ENCODE results near the gene TMEM8B.
A peak's percentile ranks its signal among the peaks of the same experiment; 100 is the strongest.

Gene TMEM8B

GRCh38 chr9:35834260-35835215 lies 5.5 kb downstream of the TMEM8B start:
- H3K4me3 ChIP-seq (ENCODE audit: low read depth, low read length) = no peak overlapping the region
- DNase-seq (ENCODE audit: low read depth) = no peak

GRCh38 chr9:35835216-35835632 lies 6.2 kb downstream of the TMEM8B start:
- DNase-seq (ENCODE audit: low read depth) = no peak
- H3K4me3 ChIP-seq (ENCODE audit: low read depth, low read length) = no peak overlapping the region

GRCh38 chr9:35835766-35836165 lies 6.7 kb downstream of the TMEM8B start:
- H3K4me3 ChIP-seq (ENCODE audit: low read depth, low read length) = no peak overlapping the region
- DNase-seq (ENCODE audit: low read depth) = no peak

- no peak for DNase-seq (ENCODE audit: low read depth)
Observed at GRCh38 chr9:35836595-35836994, 7.6 kb downstream of the TMEM8B start.

GRCh38 chr9:35839926-35840325 lies 10.9 kb downstream of the TMEM8B start:
- H3K4me3 ChIP-seq (ENCODE audit: low read depth, low read length) = no peak overlapping the region
- DNase-seq (ENCODE audit: low read depth) = no peak

More at GRCh38 chr9:35836595-35836994, 7.6 kb downstream of the TMEM8B start:
- no peak overlapping the region for H3K4me3 ChIP-seq (ENCODE audit: low read depth, low read length)

GRCh38 chr9:35840881-35841644 lies 12.0 kb downstream of the TMEM8B start:
- no peak overlapping the region for H3K4me3 ChIP-seq (ENCODE audit: low read depth, low read length)
- no peak for DNase-seq (ENCODE audit: low read depth)

- no peak overlapping the region for H3K4me3 ChIP-seq (ENCODE audit: low read depth, low read length)
- DNase-seq (ENCODE audit: low read depth) = no peak
Observed at GRCh38 chr9:35841645-35841900, 12.5 kb downstream of the TMEM8B start.

GRCh38 chr9:35842020-35842745 lies 13.2 kb downstream of the TMEM8B start:
- DNase-seq (ENCODE audit: low read depth) = peak; percentile 67
- no peak overlapping the region for H3K4me3 ChIP-seq (ENCODE audit: low read depth, low read length)

- H3K4me3 ChIP-seq (ENCODE audit: low read depth, low read length) = no peak overlapping the region
- no peak for DNase-seq (ENCODE audit: low read depth)
Observed at GRCh38 chr9:35842795-35843194, 13.8 kb downstream of the TMEM8B start.

GRCh38 chr9:35844628-35845270 lies 15.7 kb downstream of the TMEM8B start:
- no peak overlapping the region for H3K4me3 ChIP-seq (ENCODE audit: low read depth, low read length)
- DNase-seq (ENCODE audit: low read depth) = peak; percentile 85

GRCh38 chr9:35845824-35846771 lies 17.1 kb downstream of the TMEM8B start:
- H3K4me3 ChIP-seq (ENCODE audit: low read depth, low read length) = no peak overlapping the region
- no peak for DNase-seq (ENCODE audit: low read depth)

GRCh38 chr9:35847792-35848572 lies 19.0 kb downstream of the TMEM8B start:
- no peak overlapping the region for H3K4me3 ChIP-seq (ENCODE audit: low read depth, low read length)
- DNase-seq (ENCODE audit: low read depth) = peak; percentile 85

GRCh38 chr9:35852267-35852815 lies 23.3 kb downstream of the TMEM8B start:
- no peak for DNase-seq (ENCODE audit: low read depth)
- H3K4me3 ChIP-seq (ENCODE audit: low read depth, low read length) = no peak overlapping the region

- H3K4me3 ChIP-seq (ENCODE audit: low read depth, low read length) = no peak overlapping the region
- DNase-seq (ENCODE audit: low read depth) = no peak
Observed at GRCh38 chr9:35852876-35853865, 24.1 kb downstream of the TMEM8B start.

- no peak for DNase-seq (ENCODE audit: low read depth)
- H3K4me3 ChIP-seq (ENCODE audit: low read depth, low read length) = no peak overlapping the region
Observed at GRCh38 chr9:35854091-35854762, 25.2 kb downstream of the TMEM8B start.

GRCh38 chr9:35856206-35856605 lies 27.2 kb downstream of the TMEM8B start:
- H3K4me3 ChIP-seq (ENCODE audit: low read depth, low read length) = no peak overlapping the region
- DNase-seq (ENCODE audit: low read depth) = no peak

All from skeletal muscle cell (primary cell).